ENCODE data around the gene BMF.
"Not testable (repeated sequence)": the region's sequence is repeated elsewhere in the genome, so short reads cannot be mapped to it uniquely, and the experiment has no call there.

BMF gene, protein sequence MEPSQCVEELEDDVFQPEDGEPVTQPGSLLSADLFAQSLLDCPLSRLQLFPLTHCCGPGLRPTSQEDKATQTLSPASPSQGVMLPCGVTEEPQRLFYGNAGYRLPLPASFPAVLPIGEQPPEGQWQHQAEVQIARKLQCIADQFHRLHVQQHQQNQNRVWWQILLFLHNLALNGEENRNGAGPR

DNA sequence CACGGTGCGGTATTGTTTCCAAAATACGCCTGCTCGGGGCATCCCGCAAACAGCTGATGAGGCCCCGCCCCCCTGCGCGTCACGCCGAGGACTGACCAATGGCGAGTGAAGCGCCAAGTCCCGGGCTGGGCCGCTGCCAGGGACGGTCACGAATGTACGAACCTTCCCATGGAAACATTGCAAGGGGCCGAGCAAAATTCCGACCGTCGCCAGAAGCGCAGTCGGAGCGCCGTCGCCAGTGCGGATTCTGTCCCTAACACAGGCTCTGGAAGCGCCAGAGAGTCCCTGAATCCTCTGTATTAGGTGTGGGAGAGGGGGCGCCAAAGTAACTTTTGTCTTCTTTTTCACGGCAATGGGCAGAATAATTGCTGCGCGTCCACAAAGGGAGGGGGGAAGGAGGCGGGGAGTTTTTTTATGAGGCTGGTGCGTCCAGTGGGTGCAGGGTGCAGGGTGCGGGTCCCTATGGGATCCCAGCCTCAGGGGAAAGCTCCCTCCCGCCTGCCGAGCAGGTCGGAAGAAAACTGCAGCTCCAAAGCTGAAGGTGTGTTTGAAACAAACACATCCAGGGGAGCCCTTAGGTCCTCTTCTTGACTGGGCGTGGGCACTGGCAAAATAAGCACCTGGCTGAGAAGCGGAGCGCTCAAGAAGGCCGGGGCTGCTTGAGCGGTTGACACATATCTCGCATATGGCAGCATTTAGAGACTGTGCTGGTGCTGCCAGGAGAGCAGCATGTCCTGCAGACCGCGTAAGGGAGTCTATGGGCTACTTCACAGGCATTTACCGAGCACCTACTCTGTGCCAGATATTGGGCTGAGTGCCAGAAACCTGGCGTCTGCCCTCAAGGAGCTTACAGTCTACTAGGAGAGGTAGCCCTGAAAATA is at the start of gene BMF:
TSS of gene BMF (minus strand) at position 25 of the 881 bp plus-strand sequence. CDS start 2,793 bp downstream, outside the sequence.
- peak; percentile 90 to 93 for DNase-seq (ENCODE audit: low read depth in 2 of 2, low spot score in 1 of 2)

GRCh38 chr15:40157778-40158447 is 49.2 kb upstream of the BMF start:
- DNase-seq (ENCODE audit: low read depth in 2 of 2, low spot score in 1 of 2), result no peak

DNA sequence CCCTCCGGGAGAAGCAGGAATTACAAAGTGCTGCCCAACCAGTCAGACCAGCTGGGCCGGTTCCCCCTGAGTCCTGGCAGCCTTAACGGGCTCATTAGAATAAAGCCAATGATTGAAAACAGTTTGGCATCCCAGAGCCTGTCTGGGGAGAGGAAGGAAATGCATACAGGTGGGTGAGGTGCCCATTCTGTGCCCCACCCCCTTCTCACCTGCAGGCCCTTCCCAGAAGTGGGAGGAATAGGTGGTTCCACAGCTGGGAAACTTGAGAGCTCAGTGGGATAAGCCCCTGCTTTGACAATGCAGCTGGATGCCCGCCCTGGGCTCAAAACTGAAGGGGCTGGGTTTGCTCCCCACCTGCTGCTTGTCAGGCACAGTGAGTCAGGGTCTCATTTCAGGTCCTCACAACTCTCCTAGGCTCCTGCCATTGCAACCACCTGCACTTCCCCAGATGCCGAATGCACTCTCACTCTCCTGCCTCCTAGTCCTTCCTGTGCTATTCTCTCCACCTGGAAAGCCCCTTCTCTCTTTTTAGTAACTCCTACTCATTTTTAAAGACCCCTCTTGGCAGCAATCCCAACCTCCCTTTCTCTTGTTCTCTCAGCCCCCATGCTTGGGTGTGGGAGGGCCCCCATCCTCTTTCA is 46.7 kb upstream of the BMF start:
- DNase-seq (ENCODE audit: low read depth in 2 of 2, low spot score in 1 of 2), result no peak

- not testable (repeated sequence) for DNase-seq (ENCODE audit: low read depth in 2 of 2, low spot score in 1 of 2)
Measured at GRCh38 chr15:40154821-40155220, 46.1 kb upstream of the BMF start.

GRCh38 chr15:40151991-40152390 is 43.3 kb upstream of the BMF start:
- DNase-seq (ENCODE audit: low read depth in 2 of 2, low spot score in 1 of 2), result no peak

DNA sequence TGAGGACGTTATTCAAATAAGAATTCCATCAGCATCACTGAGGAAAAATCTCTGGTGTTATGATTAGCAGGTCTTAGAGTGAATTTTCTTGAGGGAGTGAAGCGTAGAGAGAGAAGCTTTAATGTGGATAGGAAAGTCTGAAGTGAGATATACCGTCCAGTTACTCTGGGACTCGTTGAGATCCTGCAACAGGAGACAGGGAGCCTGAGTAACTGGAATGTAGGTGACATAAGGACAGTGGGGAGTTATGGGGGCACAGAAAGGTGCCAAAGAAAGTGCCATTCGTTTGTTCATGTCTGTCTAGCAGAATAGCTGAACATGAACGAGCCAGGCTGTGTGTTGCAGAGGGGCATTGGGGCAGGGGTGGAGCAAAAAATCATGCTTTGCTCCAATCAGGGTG is 42.8 kb upstream of the BMF start:
- DNase-seq (ENCODE audit: low read depth in 2 of 2, low spot score in 1 of 2), result no peak

DNA sequence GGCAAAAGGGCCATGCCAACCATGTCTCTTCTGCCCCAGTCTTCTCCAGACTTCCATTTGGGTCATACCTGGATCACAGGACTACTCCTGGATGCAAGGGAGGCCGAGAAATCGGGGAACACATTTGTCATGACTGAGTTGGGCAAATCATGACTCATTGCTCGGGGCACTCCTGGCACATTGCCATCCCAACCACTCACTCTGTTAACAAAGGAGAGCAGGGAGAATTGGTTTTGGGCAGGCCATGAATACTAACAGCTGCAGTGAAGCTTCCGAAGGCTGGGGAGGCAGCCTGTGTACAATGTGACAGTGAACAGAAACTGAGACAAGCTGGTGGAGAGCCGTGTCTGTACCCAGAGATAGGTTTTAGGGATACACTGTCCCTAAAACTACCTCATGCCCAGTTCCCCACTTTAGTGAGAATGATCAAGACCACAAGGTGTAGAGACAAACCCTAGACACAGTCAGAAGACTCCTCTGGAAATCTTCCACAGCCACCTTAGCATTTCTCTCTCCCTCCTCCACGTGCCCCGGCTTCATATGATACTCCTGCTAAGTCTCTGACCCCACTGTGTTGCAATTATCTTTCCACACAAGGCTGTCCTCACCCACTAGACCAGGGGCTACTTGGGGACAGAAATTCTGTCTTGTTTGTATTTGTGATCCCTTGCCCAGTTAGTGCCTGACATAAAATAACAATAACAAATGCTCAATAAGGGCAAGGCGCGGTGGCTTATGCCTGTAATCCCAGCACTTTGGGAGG is 41.7 kb upstream of the BMF start:
- DNase-seq (ENCODE audit: low read depth in 2 of 2, low spot score in 1 of 2), result no peak

DNA sequence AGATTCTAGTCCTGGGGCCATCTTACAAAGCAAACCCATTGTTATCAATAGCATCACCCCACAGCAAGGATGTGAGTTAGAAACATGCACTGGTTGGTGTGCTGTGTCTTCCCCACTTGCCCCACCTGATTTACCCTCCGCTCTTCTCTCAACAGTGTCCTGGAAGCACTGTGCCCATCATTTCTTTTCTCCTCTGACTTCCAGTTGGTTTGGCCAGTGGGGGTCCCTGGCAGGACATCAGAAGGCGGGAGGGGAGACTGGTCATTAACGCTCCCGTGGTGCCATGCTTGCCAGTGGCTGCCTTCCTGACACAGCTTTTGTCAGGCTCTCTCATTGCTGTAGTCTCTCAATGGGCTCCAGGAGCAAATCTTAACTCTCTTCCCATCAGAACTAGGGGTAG is 40.7 kb upstream of the BMF start:
- no peak for DNase-seq (ENCODE audit: low read depth in 2 of 2, low spot score in 1 of 2)

DNA sequence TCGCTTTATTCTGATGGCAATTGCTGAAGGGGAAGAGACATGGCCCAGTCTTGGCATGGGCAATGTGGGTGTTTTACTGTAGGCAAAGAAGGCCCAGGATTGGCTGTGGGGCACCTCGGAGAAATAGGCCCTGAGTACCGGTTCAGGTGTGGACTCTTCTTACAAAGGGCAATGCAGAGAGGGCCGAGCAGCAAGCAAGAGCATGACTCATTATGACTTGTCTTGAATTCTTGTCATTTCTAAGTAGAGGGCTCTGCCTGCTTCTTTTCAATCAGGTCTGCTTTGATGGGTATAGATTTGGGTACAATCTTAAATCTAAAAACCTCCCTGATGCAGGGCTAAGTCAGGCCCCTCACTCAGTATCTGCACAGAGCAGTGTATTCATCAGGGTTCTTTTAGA is 37.4 kb upstream of the BMF start:
- no peak for DNase-seq (ENCODE audit: low read depth in 2 of 2, low spot score in 1 of 2)

DNA sequence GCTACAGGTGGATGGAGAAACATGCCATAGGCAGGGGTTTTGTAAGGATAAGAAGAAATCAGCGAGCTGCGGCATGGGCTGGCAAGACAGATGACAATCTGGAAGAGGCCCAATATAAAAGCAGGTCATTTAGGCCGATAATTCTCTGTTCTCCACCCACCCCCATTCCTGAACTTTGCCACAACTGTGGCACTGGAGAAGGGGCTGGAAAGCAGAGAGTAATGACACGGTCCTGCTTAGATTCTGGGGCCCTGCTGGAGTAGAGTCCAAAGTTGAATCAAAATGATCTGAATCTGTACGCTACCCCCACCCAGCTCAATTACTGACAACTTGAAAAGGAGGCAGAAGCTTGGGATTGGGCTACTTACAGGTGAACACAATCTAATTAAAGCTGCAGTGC is 33.7 kb upstream of the BMF start:
- DNase-seq (ENCODE audit: low read depth in 2 of 2, low spot score in 1 of 2), result no peak

DNA sequence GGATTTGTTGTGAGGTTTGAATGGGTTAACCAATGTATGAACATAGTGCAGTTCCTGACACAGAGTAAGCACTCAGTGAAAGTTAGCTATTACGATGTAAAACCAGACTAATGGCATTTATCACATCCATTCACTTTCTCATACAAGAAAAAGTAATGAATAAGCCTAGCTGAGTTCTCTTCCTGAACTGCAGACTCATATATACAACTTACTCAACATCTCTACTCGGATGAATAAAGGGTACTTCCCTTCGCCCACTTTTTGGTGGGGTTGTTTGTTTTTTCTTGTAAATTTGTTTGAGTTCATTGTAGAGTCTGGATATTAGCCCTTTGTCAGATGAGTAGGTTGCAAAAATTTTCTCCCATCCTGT is 29.5 kb upstream of the BMF start:
- DNase-seq (ENCODE audit: low read depth in 2 of 2, low spot score in 1 of 2), result not testable (repeated sequence)

DNA sequence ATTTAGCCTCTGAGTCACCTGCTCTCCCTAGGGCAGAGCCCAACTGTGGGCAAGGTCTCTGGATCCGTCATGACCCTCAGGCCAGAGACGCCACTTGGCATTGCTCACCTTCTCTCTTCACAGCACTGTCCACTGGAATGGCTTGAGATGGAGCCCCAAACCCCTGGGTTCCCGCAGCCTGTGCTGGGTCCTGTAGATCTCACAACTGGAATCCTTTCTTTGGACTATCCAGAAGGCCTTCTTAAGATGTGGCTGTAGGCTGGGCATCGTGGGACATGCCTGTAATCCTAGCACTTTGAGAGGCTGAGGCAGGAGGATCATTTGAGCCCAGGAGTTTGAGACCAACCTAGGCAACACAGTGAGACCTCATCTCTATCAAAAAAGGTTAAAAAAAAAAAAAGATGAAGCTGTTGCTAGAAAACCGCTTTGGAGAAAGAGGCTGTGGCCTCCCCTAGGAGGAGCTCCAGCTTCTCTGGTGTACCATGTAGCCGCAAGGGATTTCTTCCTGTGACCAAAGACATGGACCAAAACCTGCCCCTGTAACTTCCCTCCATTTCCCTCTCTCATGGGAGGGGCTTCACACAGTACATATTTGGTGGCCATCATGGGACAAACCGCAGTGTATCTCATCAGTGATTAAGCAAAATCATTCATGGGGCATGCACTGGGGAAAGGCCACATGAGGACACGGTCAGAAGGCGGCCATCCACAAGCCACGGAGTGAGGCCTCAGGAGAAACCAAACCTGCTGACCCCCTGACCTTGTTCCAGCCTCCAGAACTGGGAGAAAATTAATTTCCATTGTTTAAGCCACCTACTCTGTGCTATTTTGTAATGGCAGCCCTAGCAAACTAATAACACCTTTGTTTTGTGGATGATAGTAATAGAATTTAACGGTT is 28.9 kb upstream of the BMF start:
- no peak for DNase-seq (ENCODE audit: low read depth in 2 of 2, low spot score in 1 of 2)

DNA sequence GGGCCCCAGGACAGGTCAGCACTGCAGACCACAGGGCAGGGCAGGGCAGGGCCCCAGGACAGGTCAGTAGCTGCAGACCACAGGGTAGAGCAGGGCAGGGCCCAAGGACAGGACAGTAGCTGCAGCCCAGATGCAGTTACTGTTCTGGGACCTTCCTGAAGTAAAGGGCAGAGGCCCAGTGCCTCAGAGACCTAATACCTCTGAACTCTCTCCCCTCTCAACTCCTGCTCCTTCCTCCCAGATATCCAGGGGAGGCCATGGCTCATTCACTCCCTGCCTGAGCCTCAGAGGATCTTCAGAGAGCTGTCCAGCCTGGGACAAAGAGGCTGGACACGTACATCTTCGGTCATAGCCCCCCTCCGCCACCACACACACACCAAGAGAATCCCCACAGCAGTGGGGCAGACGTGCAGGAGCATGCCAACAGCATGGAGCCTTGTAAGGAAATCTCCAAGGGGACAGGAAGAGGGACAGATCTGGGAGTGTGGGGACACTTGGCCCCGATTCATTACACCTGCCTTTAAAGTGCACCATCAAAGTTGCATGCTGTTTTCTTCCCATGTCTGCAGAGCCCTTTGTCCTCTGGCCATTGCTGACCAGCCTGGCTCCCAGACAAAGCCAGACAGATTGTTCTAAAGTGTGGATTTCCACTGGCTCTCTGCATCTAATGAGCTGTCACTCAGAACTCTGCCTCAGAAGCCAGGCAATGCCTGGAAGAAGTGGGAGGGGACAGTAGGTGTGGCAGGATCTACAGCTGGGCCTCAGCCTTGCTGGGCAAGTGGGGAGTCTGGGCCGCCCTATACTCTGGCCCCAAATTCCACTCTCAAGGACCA is 28.0 kb upstream of the BMF start:
- DNase-seq (ENCODE audit: low read depth in 2 of 2, low spot score in 1 of 2), result no peak

- not testable (repeated sequence) for DNase-seq (ENCODE audit: low read depth in 2 of 2, low spot score in 1 of 2)
Measured at GRCh38 chr15:40135846-40136450, 27.3 kb upstream of the BMF start.

GRCh38 chr15:40134885-40135284 is 26.2 kb upstream of the BMF start:
- DNase-seq (ENCODE audit: low read depth in 2 of 2, low spot score in 1 of 2), result no peak

GRCh38 chr15:40133544-40133943 is 24.9 kb upstream of the BMF start:
- no peak for DNase-seq (ENCODE audit: low read depth in 2 of 2, low spot score in 1 of 2)

- DNase-seq (ENCODE audit: low read depth in 2 of 2, low spot score in 1 of 2), result no peak
Measured at GRCh38 chr15:40130799-40131502, 22.3 kb upstream of the BMF start.

GRCh38 chr15:40130118-40130517 is 21.4 kb upstream of the BMF start:
- DNase-seq (ENCODE audit: low read depth in 2 of 2, low spot score in 1 of 2), result no peak
